BJ (cell line): ENCODE results near the gene UNK. TPM values are rescaled to one million over a fixed set of nuclear protein-coding genes. Genes with fewer than 3 reads are reported as not detected.

Experiments used
- CTCF ChIA-PET: fragments of 350-600 bp; formaldehyde crosslinking; extraction: SDS; loops from one replicate; lab custom pipeline; 2021; ENCODE audit warnings: antibody characterized with exemption, inconsistent platforms; lab: Yijun Ruan, JAX
- POLR2A ChIA-PET: fragments of 300-600 bp; sonication (Branson Sonifier 250); formaldehyde crosslinking; extraction: SDS; loops from one replicate; lab custom pipeline; 2021; ENCODE audit warnings: antibody characterized with exemption; lab: Charles Lee
- DNase-seq: peaks from one replicate; pipeline ENCODE4 v3.0.0-alpha.2; 2011; ENCODE audit warnings: low read depth
- H3K27me3 ChIP-seq: 2 replicates; pipeline ENCODE4 v1.6.0; 2011; ENCODE audit warnings: low read length; ENCODE audit not compliant: control insufficient read depth, insufficient read depth
- H3K36me3 ChIP-seq: 2 replicates; pipeline ENCODE4 v1.5.1; 2011; ENCODE audit warnings: low read length; ENCODE audit not compliant: control insufficient read depth, insufficient read depth
- H3K4me3 ChIP-seq: 2 replicates; pipeline ENCODE4 v1.5.1; 2011; ENCODE audit warnings: low read depth, mild to moderate bottlenecking, control low read depth, low read length
- CTCF ChIP-seq: IDR thresholded peaks from 2 replicates; pipeline ENCODE4 v1.5.1; 2011; ENCODE audit warnings: low read depth, mild to moderate bottlenecking, control low read depth, inconsistent platforms, low read length, moderate library complexity; ENCODE audit not compliant: insufficient read depth
- polyA plus RNA-seq: library from polyadenylated mRNA; depleted of rRNA; stranded (reverse); fragments of >200 nt; gene quantifications from 2 replicates; pipeline ENCODE4 v1.2.3, GENCODE V29; 2011

The UNK gene
- polyA plus RNA-seq, 1 experiment, result 7.2 TPM

GRCh38 chr17:75785016-75785890 lies 647 bp downstream of the UNK start:
- DNase-seq, result no peak
- POLR2A ChIA-PET, result interaction anchor here (0.7 to 1.5 kb wide), 3 partner anchors 9 to 287 kb away, joined by 4 to 18 read pairs (median 12); no protein-coding TSS in a partner anchor
- H3K36me3 ChIP-seq, result no peaks in the 10 kb centered on the region
- peak overlapping the region; percentile 68 for H3K4me3 ChIP-seq
- CTCF ChIA-PET, result interaction anchor here (0.5 to 4.9 kb wide), 4 partner anchors 10 to 528 kb away, joined by 4 to 35 read pairs (median 4); partner anchors contain the start of gene GALK1
- no peak for TF ChIP-seq CTCF
- no peaks in the 10 kb centered on the region for H3K27me3 ChIP-seq

- H3K4me3 ChIP-seq, result no peak overlapping the region
- TF ChIP-seq CTCF, result no peak
- no peak for DNase-seq
- ChIA-PET POLR2A (interaction anchor here (1.2 kb wide), 1 partner anchor 11 kb away, joined by 7 read pairs; no protein-coding TSS in a partner anchor), CTCF (interaction anchor here (1.2 kb wide), 1 partner anchor 39 kb away, joined by 3 read pairs; no protein-coding TSS in a partner anchor)
- no peaks in the 10 kb centered on the region for H3K27me3 ChIP-seq
- H3K36me3 ChIP-seq, result peaks cover 1% of the 10 kb centered on the region
These were observed 6.6 kb downstream of the UNK start for GRCh38 chr17:75791254-75791653.

- TF ChIP-seq CTCF, result no peak
- POLR2A ChIA-PET, result no interaction called here
- DNase-seq, result no peak
- Histone ChIP-seq H3K27me3 (no peaks in the 10 kb centered on the region), H3K4me3 (no peak overlapping the region), H3K36me3 (peaks cover 5% of the 10 kb centered on the region)
- CTCF ChIA-PET, result interaction anchor here (0.6 kb wide), 1 partner anchor 34 kb away, joined by 4 read pairs; no protein-coding TSS in a partner anchor
These were observed 8.9 kb downstream of the UNK start for GRCh38 chr17:75793460-75793859.

GRCh38 chr17:75795820-75796607 lies 11.4 kb downstream of the UNK start:
- DNase-seq, result no peak
- CTCF ChIA-PET, result interaction anchor here (0.6 to 2.9 kb wide), 6 partner anchors 9 to 100 kb away, joined by 3 to 11 read pairs (median 3); no protein-coding TSS in a partner anchor
- no peak overlapping the region for H3K4me3 ChIP-seq
- no peaks in the 10 kb centered on the region for H3K27me3 ChIP-seq
- POLR2A ChIA-PET, result interaction anchor here (0.6 kb wide), 1 partner anchor 32 kb away, joined by 3 read pairs; no protein-coding TSS in a partner anchor
- no peak for TF ChIP-seq CTCF
- H3K36me3 ChIP-seq, result peaks cover 10% of the 10 kb centered on the region
